Astrocyte of the hippocampus (primary cell): ENCODE results near the gene GSTP1.
"Not testable (repeated sequence)": the region's sequence is repeated elsewhere in the genome, so short reads cannot be mapped to it uniquely, and the experiment has no call there.

Experiments
- DNase-seq: peaks from one replicate; pipeline ENCODE4 v3.0.0; 2011; ENCODE audit warnings: low read depth, low spot score

The GSTP1 gene

GRCh38 chr11:67583247-67584204, at the start of gene GSTP1:
TSS of gene GSTP1 (plus strand) at chr11:67583812. CDS start at chr11:67583844, 32 bp downstream.
- peak; percentile 98 for DNase-seq

GRCh38 chr11:67534070-67534679, 49.4 kb upstream of the GSTP1 start:
- no peak for DNase-seq

- DNase-seq: no peak
Observed at GRCh38 chr11:67535561-67535960, 48.1 kb upstream of the GSTP1 start.

- DNase-seq: no peak
Observed at GRCh38 chr11:67538306-67538705, 45.3 kb upstream of the GSTP1 start.

- no peak for DNase-seq
Observed at GRCh38 chr11:67538823-67539505, 44.6 kb upstream of the GSTP1 start.

- no peak for DNase-seq
Observed at GRCh38 chr11:67539550-67539949, 44.1 kb upstream of the GSTP1 start.

- no peak for DNase-seq
Observed at GRCh38 chr11:67541198-67541597, 42.4 kb upstream of the GSTP1 start.

GRCh38 chr11:67542169-67542568, 41.4 kb upstream of the GSTP1 start:
- no peak for DNase-seq

- DNase-seq: no peak
Observed at GRCh38 chr11:67542971-67543370, 40.6 kb upstream of the GSTP1 start.

GRCh38 chr11:67543585-67543984, 40.0 kb upstream of the GSTP1 start:
- no peak for DNase-seq

GRCh38 chr11:67544616-67545242, 38.9 kb upstream of the GSTP1 start:
- no peak for DNase-seq

- no peak for DNase-seq
Observed at GRCh38 chr11:67545280-67545679, 38.3 kb upstream of the GSTP1 start.

- DNase-seq: not testable (repeated sequence)
Observed at GRCh38 chr11:67548112-67548511, 35.5 kb upstream of the GSTP1 start.

- DNase-seq: no peak
Observed at GRCh38 chr11:67548555-67549110, 35.0 kb upstream of the GSTP1 start.

- DNase-seq: no peak
Observed at GRCh38 chr11:67551127-67551526, 32.5 kb upstream of the GSTP1 start.

- not testable (repeated sequence) for DNase-seq
Observed at GRCh38 chr11:67551697-67552096, 31.9 kb upstream of the GSTP1 start.

GRCh38 chr11:67556244-67556643, 27.4 kb upstream of the GSTP1 start:
- no peak for DNase-seq

GRCh38 chr11:67558084-67558772, 25.4 kb upstream of the GSTP1 start:
- DNase-seq: no peak

GRCh38 chr11:67561971-67562619, 21.5 kb upstream of the GSTP1 start:
- DNase-seq: no peak

GRCh38 chr11:67562963-67563704, 20.5 kb upstream of the GSTP1 start:
- peak; percentile 32 for DNase-seq
